A549 treated with AZD9567 at 1 μM for 4 hours (cell line): ENCODE measurements around the gene TMX4. TPM values are rescaled to one million over a fixed set of nuclear protein-coding genes. Genes with fewer than 3 reads are reported as not detected.

Experiments used
- total RNA-seq: library from RNA; stranded (reverse); fragments of 200-300 nt; extraction: Qiagen RNA extraction; gene quantifications from 5 replicates; pipeline ENCODE4 v1.2.3, GENCODE V29; 2022; ENCODE audit not compliant: insufficient read depth

The TMX4 gene
- 14.0 to 16.6 TPM (median 15.6 TPM) in 5 replicates for total RNA-seq

GRCh38 chr20:8019246-8019997 lies at the start of gene TMX4:
TSS of gene TMX4 (minus strand) at chr20:8019761. CDS start at chr20:8019613, 148 bp downstream.

GRCh38 chr20:7940341-7940740 lies 79.2 kb downstream of the TMX4 start, which contains the start of gene HAO1:
TSS of gene HAO1 (minus strand) at chr20:7940458. CDS start at chr20:7940422, 36 bp downstream.

Other genes with a start within 250 kb of the TMX4 start
- gene HAO1, start 79.3 kb downstream of the TMX4 start, total RNA-seq, result not detected in 5 replicates
- 0.37 to 1.0 TPM (median 0.74 TPM) in 4 of 5 replicates, not detected in the other for gene PLCB1, start 112.5 kb upstream of the TMX4 start, total RNA-seq